Keratinocyte (primary cell): ENCODE measurements around the gene NOL9. TPM values are rescaled to one million over a fixed set of nuclear protein-coding genes. Genes with fewer than 3 reads are reported as not detected.

ENCODE experiments used
- DNase-seq: peaks from one replicate; pipeline ENCODE4 v3.0.0-alpha.2; 2011; ENCODE audit warnings: low read depth, missing footprints, low spot score
- FAIRE-seq: peaks from 2 replicates; lab custom pipeline; 2011; peaks lifted over from hg19 to GRCh38; lab: Jason Lieb, UNC
- H2AFZ ChIP-seq: 2 replicates; pipeline ENCODE4 v1.6.0; 2012; ENCODE audit warnings: low read length, control low read depth, inconsistent platforms; ENCODE audit not compliant: control insufficient read depth
- H3K27ac ChIP-seq: 2 replicates; pipeline ENCODE4 v1.5.1; 2011; ENCODE audit warnings: low read length; ENCODE audit not compliant: control insufficient read depth, insufficient read depth
- H3K27me3 ChIP-seq: 3 replicates; pipeline ENCODE4 v1.6.0; 2011; ENCODE audit warnings: low read length; ENCODE audit not compliant: control insufficient read depth, insufficient read depth; ENCODE audit errors: extremely low read depth
- H3K36me3 ChIP-seq, 2 experiments: 2 replicates in 1 of 2; 3 replicates in 1 of 2; pipeline ENCODE4 v1.5.1; 2011; ENCODE audit warnings: low read length in 2 of 2, mild to moderate bottlenecking in 1 of 2; ENCODE audit not compliant: control insufficient read depth in 2 of 2, insufficient read depth in 2 of 2; ENCODE audit errors: extremely low read depth in 1 of 2
- H3K4me1 ChIP-seq: 3 replicates; pipeline ENCODE4 v1.5.1; 2011; ENCODE audit warnings: low read length; ENCODE audit not compliant: control insufficient read depth, insufficient read depth; ENCODE audit errors: extremely low read depth
- H3K4me2 ChIP-seq: 3 replicates; pipeline ENCODE4 v1.6.0; 2011; ENCODE audit warnings: low read depth, low read length; ENCODE audit not compliant: control insufficient read depth, insufficient read depth; ENCODE audit errors: extremely low read depth
- H3K4me3 ChIP-seq, 3 experiments: fragments of 200-600 bp in 1 of 3; sonication (generic) in 1 of 3; 2 replicates in 2 of 3; 3 replicates in 1 of 3; pipeline ENCODE4 v1.5.1; 2011 to 2016; ENCODE audit warnings: low read length in 3 of 3, mild to moderate bottlenecking in 3 of 3, control low read depth in 2 of 3, inconsistent platforms in 1 of 3, low read depth in 1 of 3, mixed read lengths in 1 of 3, mixed run types in 1 of 3, moderate library complexity in 1 of 3; ENCODE audit not compliant: control insufficient read depth in 2 of 3, insufficient read depth in 2 of 3; ENCODE audit errors: extremely low read depth in 1 of 3
- H3K79me2 ChIP-seq: 2 replicates; pipeline ENCODE4 v1.6.0; 2012; ENCODE audit warnings: low read length; ENCODE audit not compliant: control insufficient read depth, insufficient read depth
- H3K9ac ChIP-seq: 3 replicates; pipeline ENCODE4 v1.6.0; 2011; ENCODE audit warnings: low read length; ENCODE audit not compliant: control insufficient read depth, insufficient read depth; ENCODE audit errors: extremely low read depth
- H3K9me1 ChIP-seq: 3 replicates; pipeline ENCODE4 v1.6.0; 2011; ENCODE audit warnings: low read length; ENCODE audit not compliant: control insufficient read depth, insufficient read depth; ENCODE audit errors: extremely low read depth
- H3K9me3 ChIP-seq: 2 replicates; pipeline ENCODE4 v1.5.1; 2012; ENCODE audit warnings: low read depth, low read length; ENCODE audit not compliant: control insufficient read depth
- H4K20me1 ChIP-seq: 3 replicates; pipeline ENCODE4 v1.6.0; 2011; ENCODE audit warnings: low read length; ENCODE audit not compliant: control insufficient read depth, insufficient read depth; ENCODE audit errors: extremely low read depth
- CTCF ChIP-seq, 3 experiments: IDR thresholded peaks in 1 of 3; conservative IDR thresholded peaks in 1 of 3; optimal IDR thresholded peaks in 1 of 3; 2 replicates in 2 of 3; 3 replicates in 1 of 3; pipeline versions ENCODE3 to v1.5.1; 2011; ENCODE audit warnings: low read length in 3 of 3, mild to moderate bottlenecking in 3 of 3, moderate library complexity in 2 of 3, control low read depth in 1 of 3, inconsistent platforms in 1 of 3; ENCODE audit not compliant: insufficient read depth in 2 of 3; ENCODE audit errors: extremely low read depth in 1 of 3
- EZH2 ChIP-seq: IDR thresholded peaks from one replicate; pipeline ENCODE4 v1.6.1; 2012; ENCODE audit warnings: inconsistent platforms, mild to moderate bottlenecking, low read length, moderate library complexity
- dilution Hi-C: fragments of 300-500 bp; cut with MboI; formaldehyde crosslinking; loops from one replicate; pipeline ENCODE4 v1.7.0; 2020; ENCODE audit warnings: low sequenced_read_pairs; ENCODE audit not compliant: extremely low pct_ligation_motif_present
- polyA plus RNA-seq, 5 experiments: library from polyadenylated mRNA; depleted of rRNA in 3 of 5; stranded (reverse) in 3 of 5; stranded (forward) in 1 of 5; unstranded in 1 of 5; fragments of >200 nt; gene quantifications; 1 replicate in 1 of 5; 2 replicates in 3 of 5; 3 replicates in 1 of 5; pipeline versions ENCODE4 v1.2.1 to v1.2.3, GENCODE V29; 2011 to 2012; ENCODE audit warnings: missing spikeins in 2 of 5, low read depth in 1 of 5, low replicate concordance in 1 of 5

Gene NOL9
- polyA plus RNA-seq, 1 donor (not counting 4 experiments of a cell fraction or from before 2014, with no cell fraction given), result 24.6 TPM

DNA sequence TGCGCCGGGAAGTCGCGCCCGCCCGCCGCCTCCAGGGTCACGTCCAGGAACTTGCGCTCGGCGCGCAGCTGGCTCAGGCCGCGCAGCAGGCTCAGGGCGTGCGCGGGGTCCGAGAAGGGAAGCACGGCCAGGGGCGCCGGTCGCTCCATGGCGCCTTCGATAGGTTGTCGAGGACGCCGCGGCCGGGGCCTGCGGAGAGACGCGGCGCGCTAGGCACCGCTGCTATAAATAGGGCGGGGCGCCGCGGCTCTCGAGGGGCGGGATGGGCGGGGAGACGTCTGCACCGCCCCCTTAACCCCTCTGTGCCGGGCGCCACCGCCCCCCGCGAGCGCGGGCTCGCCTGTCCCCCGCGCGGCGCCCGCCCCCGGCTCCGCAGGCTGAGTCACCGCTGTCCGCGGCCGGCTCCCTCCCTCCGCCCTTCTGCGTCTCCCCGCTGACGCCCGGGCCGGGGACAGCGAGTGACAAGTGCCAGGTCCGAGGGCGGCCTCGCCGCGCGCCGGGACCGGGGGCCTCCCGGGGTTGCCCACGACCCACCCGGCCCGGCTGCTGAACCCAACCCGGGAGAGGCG, 48.4 kb upstream of the NOL9 start, which contains the start of gene KLHL21:
Gene KLHL21 (minus strand): TSS at position 201 of the 569 bp plus-strand sequence. CDS start 52 bp downstream, at position 149.
- H2AFZ ChIP-seq, result peak within 1 kb of the TSS; percentile 71
- DNase-seq (no peak), FAIRE-seq (no peak)
- H3K9me3 ChIP-seq, result no peaks in the 10 kb centered on the region
- peaks cover 47% of the 10 kb centered on the region for H3K79me2 ChIP-seq
- peaks cover 10 to 19% of the 10 kb centered on the region in 2 experiments for H3K36me3 ChIP-seq
- peaks cover 42% of the 10 kb centered on the region for H3K4me1 ChIP-seq
- no peak for TF ChIP-seq EZH2
- no peak for TF ChIP-seq CTCF (optimal IDR thresholded peaks at IDR 0.05 in 1 of 3, IDR thresholded peaks at IDR 0.05 in 1 of 3, conservative IDR thresholded peaks at IDR 0.05 in 1 of 3; ENCODE audit: extremely low read depth in 1 of 3, insufficient read depth in 2 of 3, low read length in 3 of 3)
- H3K4me2 ChIP-seq, result peak within 1 kb of the TSS; percentile 100
- peak within 1 kb of the TSS; percentile 100 for H3K27ac ChIP-seq
- peak within 1 kb of the TSS; percentile 100 for H3K9ac ChIP-seq
- H3K4me3 ChIP-seq, result peak within 1 kb of the TSS; percentile 97 to 100 (median 99)
- H3K9me1 ChIP-seq, result peaks cover 1% of the 10 kb centered on the region
- H4K20me1 ChIP-seq, result peaks cover 24% of the 10 kb centered on the region
- H3K27me3 ChIP-seq, result no peaks in the 10 kb centered on the region
- dilution Hi-C loops, result no loop called here

GRCh38 chr1:6601923-6602668, 47.8 kb upstream of the NOL9 start:
- Histone ChIP-seq H3K4me2 (peak overlapping the region; percentile 100), H3K9me1 (peaks cover 4% of the 10 kb centered on the region), H3K9me3 (no peaks in the 10 kb centered on the region), H3K36me3 (peaks cover 16 to 26% of the 10 kb centered on the region in 2 experiments), H3K27ac (peak overlapping the region; percentile 100), H3K4me3 (peak overlapping the region; percentile 97 to 100 (median 99)), H3K27me3 (no peaks in the 10 kb centered on the region), H3K4me1 (peaks cover 46% of the 10 kb centered on the region), H2AFZ (no peak overlapping the region), H3K79me2 (peaks cover 54% of the 10 kb centered on the region), H3K9ac (peak overlapping the region; percentile 100), H4K20me1 (peaks cover 31% of the 10 kb centered on the region)
- dilution Hi-C loops, result no loop called here
- no peak for DNase-seq
- TF ChIP-seq CTCF (optimal IDR thresholded peaks at IDR 0.05 in 1 of 3, IDR thresholded peaks at IDR 0.05 in 1 of 3, conservative IDR thresholded peaks at IDR 0.05 in 1 of 3; ENCODE audit: extremely low read depth in 1 of 3, insufficient read depth in 2 of 3, low read length in 3 of 3) (no peak), EZH2 (no peak)
- FAIRE-seq, result no peak
